Mucosa of descending colon (tissue), 3 donors: ENCODE measurements around the gene NKAIN2. TPM values are rescaled to one million over a fixed set of nuclear protein-coding genes. Genes with fewer than 3 reads are reported as not detected.

Experiments
- ATAC-seq: fragments of 200-7000 bp; cut with Tn5 transposase; one replicate; pipeline ENCODE4 v1.9.1; 2020; ENCODE audit warnings: mild to moderate bottlenecking, moderate library complexity
- DNase-seq, 3 donors: peaks; one replicate each; pipeline ENCODE4 v3.0.0-alpha.2; 2020
- H3K36me3 ChIP-seq: fragments of 200-600 bp; one replicate; pipeline ENCODE4 v1.8.0; 2021; ENCODE audit warnings: low read depth, mild to moderate bottlenecking
- H3K4me1 ChIP-seq: fragments of 200-600 bp; one replicate; pipeline ENCODE4 v1.8.0; 2021; ENCODE audit warnings: low read depth, mild to moderate bottlenecking
- H3K4me3 ChIP-seq: fragments of 200-600 bp; one replicate; pipeline ENCODE4 v1.8.0; 2021; ENCODE audit warnings: mild to moderate bottlenecking
- H3K9me3 ChIP-seq: fragments of 200-600 bp; one replicate; pipeline ENCODE4 v1.8.0; 2021; ENCODE audit warnings: mild to moderate bottlenecking
- intact Hi-C, 2 donors: fragments of 100-400 bp; cut with DNase I in 1 of 2; cut with micrococcal nuclease in 1 of 2; formaldehyde crosslinking; loops; one replicate each; pipeline versions ENCODE4 v1.11.0 to v1.11.1; 2022; cut with DNase I, micrococcal nuclease
- total RNA-seq, 3 donors: library from RNA; stranded (reverse); fragmentation: NEBNext Ultra II Directional in 2 of 3; extraction: Animal tissue kit (Norgen Biotek cat#: 25700) in 2 of 3; gene quantifications; one replicate each; pipeline versions ENCODE4 v1.2.1 to v1.2.4, GENCODE V29; 2021 to 2023
- TF ChIP-seq, protein P1 (sequence below): fragments of 200-600 bp; IDR thresholded peaks from one replicate; pipeline ENCODE4 v1.8.0; 2022; ENCODE audit warnings: antibody characterized with exemption, mild to moderate bottlenecking
- donor health status: DM: no; HTN: no; CAD: no; lungs with moderate emphysema.
- donor health status: DM: no; HTN: no; CAD: no.
- donor health status: DM: no; HTN: yes; CAD: no.

NKAIN2 gene
- total RNA-seq, 3 donors from 2014 or later: 0.34 to 4.7 (median 0.69) TPM

DNA sequence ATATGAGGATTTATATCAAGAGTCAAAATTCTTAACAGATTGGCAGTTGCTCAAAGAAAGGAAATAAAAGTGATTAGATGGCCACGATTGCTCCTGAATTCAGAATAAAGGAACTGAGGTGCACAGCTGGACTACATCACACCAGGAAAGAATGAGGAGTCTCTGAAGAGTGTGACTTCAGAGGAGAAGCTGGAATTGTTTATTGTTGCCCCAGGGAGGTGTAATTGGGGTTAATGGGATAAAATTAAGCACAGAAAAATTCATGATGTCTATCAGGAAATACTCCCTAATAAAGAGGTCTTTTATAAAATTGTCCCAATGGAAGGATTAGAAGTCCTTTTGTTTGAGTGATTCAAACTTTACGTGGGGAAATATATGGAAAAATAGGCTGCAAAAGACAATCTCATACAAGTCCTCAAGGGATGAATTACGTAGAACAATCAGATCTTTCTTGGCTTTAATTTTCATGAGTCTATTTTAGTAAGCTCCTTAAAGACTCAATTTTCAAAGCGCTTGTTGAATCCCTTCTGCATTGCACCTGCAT is 950.0 kb downstream of the NKAIN2 start:
- no peak for DNase-seq
- no peak overlapping the region for H3K4me3 ChIP-seq
- H3K36me3 ChIP-seq: no peaks in the 10 kb centered on the region
- H3K4me1 ChIP-seq: no peaks in the 10 kb centered on the region
- no peak for ATAC-seq
- H3K9me3 ChIP-seq: no peaks in the 10 kb centered on the region
- intact Hi-C loops: no loop called here
- TF ChIP-seq, protein P1, sequence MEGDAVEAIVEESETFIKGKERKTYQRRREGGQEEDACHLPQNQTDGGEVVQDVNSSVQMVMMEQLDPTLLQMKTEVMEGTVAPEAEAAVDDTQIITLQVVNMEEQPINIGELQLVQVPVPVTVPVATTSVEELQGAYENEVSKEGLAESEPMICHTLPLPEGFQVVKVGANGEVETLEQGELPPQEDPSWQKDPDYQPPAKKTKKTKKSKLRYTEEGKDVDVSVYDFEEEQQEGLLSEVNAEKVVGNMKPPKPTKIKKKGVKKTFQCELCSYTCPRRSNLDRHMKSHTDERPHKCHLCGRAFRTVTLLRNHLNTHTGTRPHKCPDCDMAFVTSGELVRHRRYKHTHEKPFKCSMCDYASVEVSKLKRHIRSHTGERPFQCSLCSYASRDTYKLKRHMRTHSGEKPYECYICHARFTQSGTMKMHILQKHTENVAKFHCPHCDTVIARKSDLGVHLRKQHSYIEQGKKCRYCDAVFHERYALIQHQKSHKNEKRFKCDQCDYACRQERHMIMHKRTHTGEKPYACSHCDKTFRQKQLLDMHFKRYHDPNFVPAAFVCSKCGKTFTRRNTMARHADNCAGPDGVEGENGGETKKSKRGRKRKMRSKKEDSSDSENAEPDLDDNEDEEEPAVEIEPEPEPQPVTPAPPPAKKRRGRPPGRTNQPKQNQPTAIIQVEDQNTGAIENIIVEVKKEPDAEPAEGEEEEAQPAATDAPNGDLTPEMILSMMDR: no peak

GRCh38 chr6:124755321-124755720 is 951.7 kb downstream of the NKAIN2 start:
- Histone ChIP-seq H3K4me3 (no peak overlapping the region), H3K36me3 (no peaks in the 10 kb centered on the region), H3K4me1 (no peaks in the 10 kb centered on the region), H3K9me3 (no peaks in the 10 kb centered on the region)
- TF ChIP-seq, protein P1: no peak
- ATAC-seq: no peak
- intact Hi-C loops: no loop called here
- no peak for DNase-seq

- DNase-seq: no peak
- no peak for ATAC-seq
- TF ChIP-seq, protein P1: no peak
- Histone ChIP-seq H3K9me3 (no peaks in the 10 kb centered on the region), H3K4me1 (no peaks in the 10 kb centered on the region), H3K4me3 (no peak overlapping the region), H3K36me3 (no peaks in the 10 kb centered on the region)
- intact Hi-C loops: no loop called here
These were observed 953.9 kb downstream of the NKAIN2 start for GRCh38 chr6:124757560-124757959.

DNA sequence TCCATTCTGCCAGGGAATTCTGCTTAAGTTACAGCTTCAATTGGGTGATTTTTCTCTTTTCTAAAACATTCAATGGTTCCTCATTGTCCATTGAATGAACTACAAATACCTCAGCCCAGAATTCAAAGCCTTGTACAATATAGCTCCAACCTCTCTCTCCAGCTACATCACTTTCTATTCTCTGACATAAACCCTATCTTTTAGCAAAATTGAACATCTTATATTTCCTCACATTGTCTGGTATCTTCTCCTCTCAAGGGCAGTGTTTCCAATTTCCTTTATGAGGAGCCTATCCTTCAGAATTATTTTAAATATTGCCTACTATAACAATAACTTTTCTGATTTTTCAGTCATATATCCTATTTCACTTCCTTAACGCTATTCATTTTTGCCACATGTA is 955.0 kb downstream of the NKAIN2 start:
- ATAC-seq (no peak), DNase-seq (no peak)
- H3K9me3 ChIP-seq: no peaks in the 10 kb centered on the region
- no peaks in the 10 kb centered on the region for H3K36me3 ChIP-seq
- intact Hi-C loops: no loop called here
- TF ChIP-seq, protein P1: no peak
- no peak overlapping the region for H3K4me3 ChIP-seq
- no peaks in the 10 kb centered on the region for H3K4me1 ChIP-seq

DNA sequence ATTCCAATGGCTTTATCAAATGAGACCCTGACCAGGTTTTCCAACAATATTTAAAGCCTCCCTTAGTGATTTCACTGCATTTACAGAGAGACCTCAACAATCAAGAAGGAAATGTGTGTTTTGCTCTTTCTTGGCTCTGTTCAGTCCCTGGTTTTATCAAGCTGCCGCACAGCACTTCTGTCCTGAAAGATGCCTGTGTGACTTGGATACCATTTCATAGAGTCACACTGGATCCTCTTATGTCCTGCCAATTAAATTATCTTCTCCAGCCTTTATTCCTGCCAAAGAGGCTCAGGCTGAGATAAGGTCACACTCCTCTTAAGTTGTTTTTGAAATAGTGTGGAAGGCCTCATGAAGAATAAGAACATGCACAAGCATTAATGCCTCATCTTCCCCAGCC is 961.6 kb downstream of the NKAIN2 start:
- H3K9me3 ChIP-seq: no peaks in the 10 kb centered on the region
- H3K36me3 ChIP-seq: no peaks in the 10 kb centered on the region
- H3K4me3 ChIP-seq: no peak overlapping the region
- no peaks in the 10 kb centered on the region for H3K4me1 ChIP-seq
- ATAC-seq: no peak
- intact Hi-C loops: no loop called here
- TF ChIP-seq, protein P1: no peak
- no peak for DNase-seq

- no peak for ATAC-seq
- Histone ChIP-seq H3K4me1 (no peaks in the 10 kb centered on the region), H3K36me3 (no peaks in the 10 kb centered on the region), H3K4me3 (no peak overlapping the region), H3K9me3 (no peaks in the 10 kb centered on the region)
- intact Hi-C loops: no loop called here
- TF ChIP-seq, protein P1: no peak
- no peak for DNase-seq
These were observed 964.6 kb downstream of the NKAIN2 start for GRCh38 chr6:124768224-124768623.
